Stimulated activated naive CD8-positive, alpha-beta T cell treated with anti-CD3 and anti-CD28 coated beads, Interleukin-15, Interleukin-2, amounts not matched to agents 100 U/mL and 50 U/mL, for 24 hours (primary cell): ENCODE data around the gene SLC9A9.
"Not testable (repeated sequence)": the region's sequence is repeated elsewhere in the genome, so short reads cannot be mapped to it uniquely, and the experiment has no call there.

Source experiments
- ATAC-seq: fragments of 150-1000 bp; cut with Tn5 transposase; one replicate; pipeline ENCODE4 v1.10.0; 2021
- DNase-seq: peaks from one replicate; pipeline ENCODE4 v3.0.0; 2021

Gene SLC9A9

DNA sequence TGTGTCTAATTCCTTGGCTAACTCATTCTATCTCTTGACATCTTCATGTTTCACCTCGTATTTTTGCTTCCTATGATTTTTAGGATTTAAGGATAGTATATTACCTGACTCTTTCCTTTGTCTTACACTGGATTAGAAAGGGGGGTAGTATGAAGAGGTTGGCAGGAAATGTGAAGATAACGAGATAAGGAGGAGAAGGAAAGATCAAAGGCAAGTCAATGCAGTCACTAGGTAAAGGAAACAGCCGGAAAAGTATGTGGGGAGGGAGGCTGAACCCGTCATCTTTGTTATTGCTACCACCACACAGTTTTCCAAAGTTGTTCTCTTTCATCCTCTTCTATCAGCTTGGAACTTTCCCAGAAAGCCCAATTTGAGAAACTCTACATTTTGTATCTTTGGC lies 90.6 kb downstream of the SLC9A9 start:
- ATAC-seq: no peak
- no peak for DNase-seq

DNA sequence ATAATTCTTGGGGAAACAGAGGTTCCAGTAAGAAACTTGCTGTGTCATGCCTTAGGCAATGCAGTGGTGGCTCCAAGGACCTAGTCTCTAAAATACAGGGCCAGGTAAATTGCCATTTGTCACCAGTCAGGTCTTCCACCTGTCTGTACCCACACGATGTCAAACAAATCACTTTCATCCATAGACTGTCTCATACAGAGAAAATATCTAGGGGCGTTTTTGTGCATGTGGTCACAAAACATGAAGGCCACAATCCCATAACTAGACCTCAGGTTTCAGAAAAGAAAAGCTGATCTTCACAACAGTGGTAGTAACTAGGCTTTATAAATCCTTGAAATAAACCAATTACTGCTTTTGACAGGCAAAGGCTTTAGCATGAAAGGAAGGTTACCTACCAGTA lies 92.3 kb downstream of the SLC9A9 start:
- ATAC-seq (peak; percentile 43), DNase-seq (no peak)

DNA sequence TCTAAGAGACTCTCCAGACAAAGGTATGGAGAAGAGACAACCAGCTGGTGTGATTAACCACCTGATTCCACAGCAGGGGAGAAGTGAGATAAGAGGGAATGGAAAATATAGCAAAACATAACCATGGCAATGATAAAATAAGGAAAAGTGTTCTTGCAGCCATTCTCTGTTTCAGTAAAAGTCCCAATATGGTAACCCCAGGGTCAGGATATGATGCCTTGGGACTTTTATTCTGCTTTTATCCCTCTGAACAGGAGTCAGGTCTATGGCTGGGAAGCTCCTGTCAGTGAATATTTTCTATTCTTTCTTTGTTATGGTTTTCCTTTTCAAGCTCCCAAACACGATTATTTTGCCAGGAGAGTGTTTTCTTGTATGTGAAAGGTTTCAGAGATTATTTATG lies 94.2 kb downstream of the SLC9A9 start:
- DNase-seq (no peak), ATAC-seq (no peak)

DNA sequence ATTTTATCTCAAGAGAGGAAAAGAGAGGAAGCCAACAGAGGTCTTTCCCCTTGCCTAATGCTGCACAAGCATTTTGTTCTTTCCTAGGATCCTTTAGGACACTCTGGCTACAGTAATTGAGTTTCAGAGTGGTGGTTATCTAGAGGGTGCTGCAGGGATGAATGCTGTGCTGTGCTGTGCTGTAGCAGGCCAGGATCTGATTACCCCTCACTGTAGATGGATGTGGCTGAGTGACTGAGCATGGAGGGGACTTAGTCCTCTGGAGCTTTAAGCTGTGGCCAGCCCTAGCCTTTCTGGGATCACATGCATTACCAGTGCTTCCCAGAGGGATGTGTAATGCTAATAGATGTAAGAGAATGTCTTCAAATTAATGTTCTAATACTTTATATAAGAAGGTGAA lies 94.8 kb downstream of the SLC9A9 start:
- DNase-seq (no peak), ATAC-seq (no peak)

DNA sequence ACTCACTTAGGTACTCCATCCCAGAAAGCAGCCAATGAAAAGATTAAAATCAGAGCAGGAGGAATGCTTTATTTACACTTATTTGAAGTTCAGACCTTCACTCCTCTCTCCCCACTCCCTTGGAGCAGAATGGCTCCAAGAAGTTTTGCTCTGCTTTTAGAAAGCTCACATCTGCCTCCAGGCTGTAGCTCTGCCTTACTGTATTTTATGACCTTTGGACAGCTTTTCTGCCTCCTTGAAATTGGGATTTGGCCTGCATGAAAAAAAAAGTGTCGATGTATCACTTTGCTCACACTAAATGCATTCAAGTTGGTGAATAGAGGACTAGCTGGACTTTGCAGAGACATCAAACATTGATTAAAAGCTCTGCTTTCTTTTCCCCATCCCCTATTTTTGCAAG lies 95.3 kb downstream of the SLC9A9 start:
- DNase-seq (no peak), ATAC-seq (no peak)

DNA sequence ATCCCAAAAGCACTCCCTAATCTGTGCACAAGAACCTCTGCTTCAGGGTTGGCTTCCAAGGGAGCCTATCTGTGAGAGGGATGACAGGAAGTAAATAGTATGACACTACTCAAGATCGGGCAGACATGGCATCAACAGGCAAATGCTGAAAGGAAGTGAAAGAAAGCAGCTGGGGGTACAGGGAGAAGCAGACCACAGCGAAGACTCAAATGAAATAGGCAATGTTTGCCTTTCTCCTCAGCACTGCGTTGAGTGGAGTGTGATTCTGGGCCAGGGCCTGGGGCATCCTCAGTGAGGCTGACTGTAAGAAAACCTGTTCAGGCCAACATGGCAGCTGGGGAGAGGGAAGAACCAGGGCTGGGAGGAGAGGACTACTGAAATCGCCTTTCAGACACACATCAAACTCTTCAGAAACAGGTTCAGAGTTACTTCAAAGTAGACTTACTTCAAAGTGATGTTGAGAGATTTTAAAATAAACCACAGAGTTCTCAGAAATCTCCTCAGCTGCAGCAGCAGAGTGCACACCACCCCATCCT lies 96.6 kb downstream of the SLC9A9 start:
- DNase-seq: peak; percentile 14
- peak; percentile 57 for ATAC-seq

DNA sequence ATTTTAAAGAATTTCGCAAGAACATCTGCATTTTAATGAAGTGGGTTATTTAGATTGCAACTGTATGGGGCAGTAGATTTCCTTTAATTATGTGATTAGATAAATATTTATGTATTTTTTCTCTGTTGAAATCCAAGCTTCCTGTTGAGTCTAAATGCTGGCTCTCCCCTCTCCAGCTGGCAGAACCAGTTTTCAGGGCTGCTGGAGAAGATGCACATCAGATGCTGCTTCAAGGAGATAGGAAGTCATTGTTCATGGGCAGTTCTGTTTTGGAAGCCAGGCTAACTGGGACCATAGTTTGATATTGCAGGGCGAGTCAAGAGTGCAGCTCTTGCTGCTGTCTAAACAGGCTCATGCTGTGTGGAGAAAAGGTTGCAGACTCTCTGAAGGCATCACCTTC lies 97.4 kb downstream of the SLC9A9 start:
- no peak for DNase-seq

DNA sequence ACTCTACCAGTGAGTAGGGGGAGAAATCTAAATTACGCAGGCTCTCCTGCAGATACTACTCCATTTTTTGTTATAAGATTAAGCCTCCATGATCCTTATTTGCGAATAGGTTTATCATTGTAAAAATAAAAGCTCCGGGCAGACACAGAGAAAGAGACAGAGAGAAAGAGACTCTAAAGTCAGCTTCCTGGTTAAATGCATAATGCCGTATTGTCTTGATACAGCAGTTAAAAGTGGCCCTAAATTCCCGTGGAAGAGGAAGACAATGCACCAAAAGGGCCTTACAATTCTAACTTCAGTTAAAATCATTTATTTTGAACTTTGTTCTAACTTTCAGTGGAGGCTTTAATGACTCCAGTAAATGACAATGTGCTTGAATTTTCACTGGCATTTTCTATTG lies 98.3 kb downstream of the SLC9A9 start:
- ATAC-seq: no peak
- DNase-seq: no peak

More for the DNA sequence above, 97.4 kb downstream of the SLC9A9 start:
- no peak for ATAC-seq

DNA sequence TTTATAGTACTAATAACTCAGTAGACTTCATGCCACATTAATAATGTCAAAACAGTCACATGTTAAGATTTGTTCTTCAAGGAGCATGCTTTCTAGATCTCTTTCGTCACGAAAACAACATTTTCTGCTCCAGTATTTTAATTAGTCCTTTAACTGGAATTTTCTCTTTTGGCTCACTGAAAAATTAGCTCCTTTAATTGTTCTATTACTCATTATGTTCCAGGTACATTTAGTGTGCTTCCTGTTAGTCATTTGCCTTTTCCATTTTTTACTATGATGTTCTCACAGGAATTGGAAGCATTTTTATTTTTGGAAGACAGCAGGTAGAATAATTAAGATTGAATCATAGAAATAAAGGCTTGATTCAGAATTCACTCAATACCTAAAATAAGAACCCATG lies 111.2 kb downstream of the SLC9A9 start:
- DNase-seq: no peak
- ATAC-seq: no peak

DNA sequence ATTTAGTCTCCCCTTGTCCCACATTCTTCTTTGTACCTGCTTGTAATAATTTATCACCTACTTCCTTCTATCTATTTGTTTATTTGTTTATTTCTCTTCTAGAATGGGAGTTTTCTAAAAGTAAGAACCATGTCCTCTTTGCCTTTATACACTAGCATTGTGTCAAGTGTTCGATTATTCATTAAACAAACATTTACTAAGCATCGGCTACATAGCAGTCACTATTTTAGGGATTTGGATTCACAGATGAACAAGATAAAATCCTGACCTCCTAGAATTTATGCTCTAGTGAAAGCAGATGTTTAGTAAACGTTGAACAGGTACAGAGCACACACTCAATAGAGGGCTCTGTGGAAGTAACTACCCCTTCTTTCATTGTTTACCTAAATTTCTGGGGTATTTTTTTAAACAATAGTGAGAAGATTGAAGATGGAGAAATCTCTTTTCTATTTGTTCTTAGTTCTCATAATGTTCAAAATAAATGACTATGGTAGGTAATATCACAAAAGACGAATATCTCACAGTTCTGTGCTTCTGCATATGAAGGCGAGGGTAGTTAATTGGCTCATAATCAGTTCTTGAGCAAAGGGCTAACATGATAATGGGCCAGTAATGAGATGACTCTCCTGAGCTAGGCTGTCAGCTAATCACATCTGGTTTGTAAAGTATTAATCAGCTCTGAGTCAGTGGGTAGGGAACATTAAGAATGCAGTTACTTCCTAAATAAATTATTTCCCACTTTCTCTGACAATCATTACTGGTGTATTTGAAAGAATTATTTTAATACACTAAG lies 111.9 kb downstream of the SLC9A9 start:
- no peak for DNase-seq
- no peak for ATAC-seq

DNA sequence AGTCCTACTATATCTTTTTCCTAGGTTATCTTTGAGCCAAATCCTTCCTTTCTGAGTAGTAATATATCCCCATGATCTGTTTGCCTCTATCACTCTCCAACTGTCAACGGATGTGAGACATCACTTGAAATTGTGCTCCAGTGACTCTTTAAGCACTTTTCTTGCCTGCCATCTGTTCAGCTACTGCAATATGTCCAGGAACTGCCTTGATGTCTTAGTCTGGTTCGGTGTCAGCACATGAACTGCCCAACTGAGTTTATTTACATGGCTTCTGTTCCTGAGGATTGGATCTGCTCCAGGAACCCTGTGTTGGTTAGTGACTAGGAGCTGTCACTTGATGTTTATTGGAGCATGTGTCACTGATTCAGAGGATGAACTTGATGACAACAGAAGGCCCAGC lies 116.5 kb downstream of the SLC9A9 start:
- ATAC-seq (no peak), DNase-seq (no peak)

DNA sequence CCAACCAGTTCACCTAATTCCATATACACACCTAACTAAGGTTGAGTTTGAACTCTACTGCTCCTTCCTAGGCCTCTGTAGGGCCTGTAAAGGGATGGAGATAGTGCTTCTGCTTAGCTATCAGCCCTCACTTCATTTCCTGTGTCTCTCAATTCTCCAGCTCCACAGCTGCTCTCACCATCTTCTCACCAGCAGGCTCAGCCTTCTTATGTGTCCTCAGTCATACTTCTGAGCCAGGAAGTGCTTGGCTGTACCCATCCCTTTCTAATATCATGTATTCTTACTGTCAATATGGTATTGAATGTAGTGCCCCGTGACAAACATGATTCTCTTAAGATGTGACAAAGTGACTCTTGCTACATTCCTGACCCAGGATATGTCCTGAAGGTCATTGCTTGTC lies 116.9 kb downstream of the SLC9A9 start:
- DNase-seq: no peak
- no peak for ATAC-seq

DNA sequence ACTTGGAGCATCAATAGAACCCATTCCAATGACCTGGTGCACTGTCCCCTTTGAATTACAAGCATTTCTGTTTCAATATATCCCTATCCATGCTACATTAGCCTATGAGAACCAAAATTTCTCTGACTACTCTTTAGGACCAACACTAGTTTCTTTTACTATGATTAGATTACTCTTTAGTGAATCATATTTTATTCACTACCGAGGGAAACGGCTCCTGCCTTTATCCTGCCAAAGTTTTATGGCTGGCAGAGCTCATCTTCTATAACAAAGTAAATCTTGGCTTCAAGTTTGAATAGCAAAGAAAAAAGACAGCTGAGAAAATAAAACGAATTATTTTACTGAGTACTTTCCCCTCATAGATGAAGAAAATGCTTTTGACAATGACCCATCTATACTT lies 120.9 kb downstream of the SLC9A9 start:
- DNase-seq (no peak), ATAC-seq (no peak)

DNA sequence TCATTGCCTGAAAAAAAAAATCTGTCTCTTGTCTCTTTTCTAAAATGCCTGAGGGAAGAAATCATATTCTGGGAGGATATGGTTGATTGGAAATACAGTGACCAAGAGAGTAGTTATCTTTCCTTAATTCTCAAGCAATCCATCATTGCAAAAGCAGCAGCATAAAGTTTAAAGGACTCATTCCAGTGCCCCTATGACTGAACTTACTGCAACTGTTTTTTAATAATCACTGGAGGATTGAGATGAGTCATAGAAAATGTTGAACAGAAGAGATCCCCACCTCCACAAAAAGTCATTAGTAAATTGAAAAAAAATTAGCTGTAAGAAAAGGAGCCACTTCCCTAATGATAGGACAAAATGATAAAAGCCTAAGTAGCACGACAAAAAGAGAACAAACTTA lies 121.5 kb downstream of the SLC9A9 start:
- no peak for ATAC-seq
- DNase-seq: no peak

DNA sequence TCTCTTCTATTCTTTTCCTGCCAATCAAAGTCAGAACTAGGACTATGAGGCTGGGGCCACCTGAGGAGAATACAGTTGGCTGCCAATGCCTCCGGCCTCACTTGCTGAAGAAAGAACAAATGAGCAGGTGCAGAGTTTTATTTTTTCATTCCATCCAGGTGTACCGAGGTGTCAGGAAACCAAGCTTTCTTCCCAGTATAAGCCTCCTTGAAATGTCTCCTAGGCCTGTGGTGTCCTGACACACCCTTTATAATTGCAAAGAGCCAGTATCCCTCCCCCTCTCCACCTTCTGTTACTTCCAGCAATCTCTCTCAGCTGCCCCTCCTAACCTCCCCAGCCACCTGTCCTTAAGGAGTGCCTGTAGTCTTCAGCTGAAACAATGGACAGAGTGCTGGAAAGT lies 127.9 kb downstream of the SLC9A9 start:
- ATAC-seq (no peak), DNase-seq (no peak)

DNA sequence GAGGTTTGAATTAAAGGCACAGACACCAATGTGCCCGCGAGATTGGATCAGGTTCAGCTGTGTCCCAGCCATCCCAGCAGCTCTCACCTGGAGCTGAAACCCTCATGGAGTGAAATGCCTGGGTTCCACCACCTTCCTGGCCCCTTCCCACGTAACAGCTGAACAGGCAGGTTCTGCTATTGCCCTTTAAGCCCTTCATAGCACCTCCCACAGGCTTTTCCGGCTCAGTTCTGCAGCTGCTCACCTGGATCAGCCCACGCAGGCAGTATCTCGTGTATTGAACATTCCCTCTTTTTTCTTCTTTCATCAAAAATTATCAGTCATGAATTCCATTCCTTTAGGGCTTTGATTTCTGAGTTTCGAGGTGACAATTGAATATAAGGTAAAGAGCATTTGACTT lies 129.8 kb downstream of the SLC9A9 start:
- no peak for ATAC-seq
- DNase-seq: no peak

DNA sequence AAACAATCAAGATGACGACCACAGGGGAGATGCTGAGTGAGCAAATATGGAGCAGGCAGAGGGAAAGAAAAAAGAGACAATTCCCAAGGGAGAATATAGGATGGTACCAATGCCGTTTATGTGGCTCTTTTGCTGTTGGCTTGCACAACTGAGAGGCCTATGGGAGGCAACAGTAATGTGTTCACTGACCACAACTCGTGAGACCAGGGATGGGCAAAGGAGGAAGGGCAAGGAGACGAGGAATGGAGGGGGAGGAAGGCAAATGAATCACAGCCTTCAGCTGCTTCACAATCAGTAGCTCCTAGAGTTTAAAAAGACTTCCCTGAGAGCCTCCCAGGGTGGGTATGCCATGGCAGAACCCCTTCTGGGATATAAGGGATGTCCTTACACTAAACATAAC lies 131.5 kb downstream of the SLC9A9 start:
- DNase-seq (no peak), ATAC-seq (no peak)

DNA sequence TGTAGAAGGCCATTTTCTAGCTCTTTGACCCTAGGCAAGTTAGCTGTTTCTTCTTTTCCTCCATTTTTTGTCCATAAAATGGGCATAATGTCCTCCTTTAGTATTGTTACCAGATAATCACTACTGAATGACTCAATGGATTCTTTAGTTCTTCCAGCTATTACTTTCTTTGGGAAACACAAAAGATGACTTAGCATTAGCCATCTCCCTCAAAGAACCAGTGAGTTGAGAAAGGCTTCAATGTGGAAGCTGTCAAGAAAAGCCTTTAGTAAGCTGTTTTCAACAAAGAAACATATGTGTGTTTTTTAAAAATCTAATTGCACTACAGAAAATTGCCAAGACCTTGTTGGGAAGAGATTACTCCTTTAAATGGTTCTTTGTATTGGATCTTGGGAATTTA lies 135.7 kb downstream of the SLC9A9 start:
- DNase-seq: no peak
- no peak for ATAC-seq

DNA sequence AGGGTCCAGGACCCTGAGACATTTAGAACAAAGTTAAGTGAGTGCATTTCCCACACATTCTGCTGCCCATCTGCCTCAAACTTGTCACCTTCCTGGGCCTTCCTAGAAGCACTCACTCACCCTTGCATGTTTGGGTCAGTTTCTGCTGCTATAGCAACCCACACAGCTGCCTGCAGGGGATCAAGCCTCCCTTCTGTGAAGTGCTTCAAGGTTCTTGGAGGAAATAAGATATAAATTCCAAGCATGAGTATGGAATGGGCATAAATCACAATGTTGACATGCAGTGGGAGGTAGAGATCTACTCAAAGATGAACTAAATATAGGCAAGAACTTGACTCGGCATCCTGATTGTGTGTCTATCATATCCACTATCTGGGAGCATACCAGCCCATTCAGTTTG lies 140.4 kb downstream of the SLC9A9 start:
- DNase-seq: no peak
- ATAC-seq: no peak

DNA sequence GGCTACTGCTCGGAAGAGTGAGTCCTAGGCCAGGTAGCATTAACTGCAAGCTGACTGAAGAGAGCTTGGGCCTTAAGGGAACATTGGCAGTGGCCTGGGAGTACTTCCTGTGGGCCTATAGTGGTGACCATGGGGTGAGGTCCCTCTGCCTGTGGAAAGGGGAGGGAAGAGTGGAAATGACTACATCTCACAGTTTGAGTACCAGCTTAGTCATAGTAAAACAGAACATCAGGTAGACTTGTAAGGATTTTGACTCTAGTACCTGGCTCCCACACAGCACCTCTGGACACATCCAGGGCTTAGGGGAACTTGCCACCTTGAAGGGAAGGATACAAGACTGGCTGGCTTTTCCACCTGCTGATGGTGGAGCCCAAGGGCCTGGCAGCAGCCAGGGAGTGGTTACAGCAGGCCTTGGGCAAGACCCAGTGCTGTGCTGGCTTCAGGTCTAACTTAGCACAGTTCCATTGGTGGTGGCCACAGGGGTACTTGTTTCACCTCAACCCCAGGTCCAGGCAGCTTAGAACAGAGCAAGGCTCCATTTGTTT lies 147.8 kb downstream of the SLC9A9 start:
- ATAC-seq: no peak
- DNase-seq: no peak

DNA sequence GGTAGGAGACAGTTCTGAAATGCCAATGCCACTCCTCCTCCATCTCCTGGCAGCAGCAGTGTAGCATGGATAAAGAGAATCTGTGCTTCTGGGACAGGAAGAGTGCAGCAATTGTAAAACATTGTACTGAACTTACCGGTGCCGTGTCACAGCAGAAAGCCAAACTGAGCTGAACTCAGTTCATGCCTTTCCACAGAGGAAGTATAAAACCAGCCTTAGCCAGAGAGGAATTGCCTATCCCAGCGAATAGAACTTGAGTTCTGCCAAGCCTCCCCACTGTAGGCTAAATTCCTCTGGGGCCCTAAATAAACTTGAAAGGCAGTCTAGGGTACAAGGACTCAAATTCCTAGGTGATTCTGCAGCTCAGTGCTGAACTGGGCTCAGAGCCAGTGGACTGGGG lies 148.8 kb downstream of the SLC9A9 start:
- no peak for ATAC-seq
- DNase-seq: no peak

DNA sequence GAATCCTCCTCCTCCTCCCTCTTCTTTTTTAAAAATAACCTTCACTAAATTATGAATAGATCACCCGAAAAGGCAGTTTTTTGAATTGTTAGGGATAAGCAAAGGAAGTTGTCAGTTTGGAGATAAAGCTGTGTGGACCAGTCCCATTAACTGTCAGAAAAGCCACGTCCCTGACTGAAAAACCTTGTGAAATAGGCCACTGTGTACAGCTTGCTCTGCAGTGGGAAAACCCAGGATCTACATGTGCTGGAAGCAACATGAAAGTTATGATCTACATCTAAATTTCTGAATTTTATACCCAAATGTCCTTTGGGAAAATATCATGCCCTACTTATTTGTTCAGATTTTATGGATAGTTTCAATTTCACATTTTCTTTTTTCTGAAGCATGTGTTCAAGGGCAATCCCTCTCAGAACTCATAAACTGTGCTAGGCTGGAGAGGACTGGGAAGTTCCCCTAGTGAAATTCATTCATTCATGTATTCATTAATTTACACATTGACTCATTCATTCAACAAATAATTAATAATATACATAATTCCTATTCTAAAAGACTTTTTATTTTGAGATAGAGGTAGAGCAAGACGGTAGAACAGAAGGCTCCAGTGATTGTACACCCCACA lies 149.5 kb downstream of the SLC9A9 start:
- no peak for DNase-seq
- ATAC-seq: no peak

DNA sequence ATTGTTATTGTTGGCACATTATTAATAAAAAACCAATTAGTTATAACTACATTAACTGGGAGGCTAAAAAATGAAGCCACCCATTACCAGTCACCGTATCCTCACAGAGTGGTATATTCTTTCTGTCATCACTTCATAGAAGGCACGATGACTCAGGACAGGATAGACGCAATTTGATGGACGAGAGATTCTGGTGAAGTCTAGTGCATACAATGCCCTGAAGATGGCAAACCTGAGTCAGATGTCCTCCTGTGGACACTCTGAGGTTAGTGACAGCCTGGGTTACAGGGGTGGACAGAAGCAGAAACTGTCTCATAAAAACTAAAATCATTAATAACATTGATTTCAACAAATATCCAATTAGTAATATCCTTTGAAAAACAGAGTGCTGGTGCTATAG lies 150.3 kb downstream of the SLC9A9 start:
- ATAC-seq: no peak
- DNase-seq: no peak

DNA sequence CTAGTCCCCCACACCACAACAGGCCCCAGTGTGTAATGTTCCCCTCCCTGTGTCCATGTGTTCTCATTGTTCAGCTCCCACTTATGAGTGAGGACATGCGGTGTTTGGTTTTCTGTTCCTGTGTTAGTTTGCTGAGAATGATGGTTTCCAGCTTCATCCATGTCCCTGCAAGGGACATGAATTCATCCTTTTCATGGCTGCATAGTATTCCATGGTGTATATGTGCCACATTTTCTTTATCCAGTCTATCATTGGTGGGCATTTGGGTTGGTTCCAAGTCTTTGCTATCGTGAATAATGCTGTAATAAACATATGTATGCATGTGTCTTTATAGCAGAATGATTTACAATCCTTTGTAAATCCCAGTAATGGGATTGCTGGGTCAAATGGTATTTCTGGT lies 152.9 kb downstream of the SLC9A9 start:
- DNase-seq: not testable (repeated sequence)

More for the DNA sequence above, 152.9 kb downstream of the SLC9A9 start:
- not testable (repeated sequence) for ATAC-seq
